Measurements from ENCODE around the gene HSPA4. TPM values are rescaled to one million over a fixed set of nuclear protein-coding genes. Genes with fewer than 3 reads are reported as not detected.

HSPA4 gene
- total and polyA plus RNA-seq, 2 of the 4 experiments (the other 2 are of a cell fraction), result 34.9 to 120 TPM

GRCh38 chr5:133015466-133015865 lies 36.3 kb upstream of the HSPA4 start:
- H3K9ac ChIP-seq (ENCODE audit: low read depth, low read length), result no peak overlapping the region
- CTCF ChIA-PET, result interaction anchor here (0.7 kb wide), 1 partner anchor 43 kb away, joined by 3 read pairs; no protein-coding TSS in a partner anchor
- H3K27ac ChIP-seq (ENCODE audit: insufficient read depth, low read length), result no peak overlapping the region
- ATAC-seq (ENCODE audit: low read depth) (no peak), DNase-seq (no peak)
- H3K4me1 ChIP-seq (ENCODE audit: control insufficient read depth, insufficient read depth, low read length), result no peaks in the 10 kb centered on the region
- no peak overlapping the region for H3K18ac ChIP-seq (ENCODE audit: low read depth, low read length)
- no peak overlapping the region for H4K91ac ChIP-seq (ENCODE audit: insufficient read depth, low read depth, low read length)
- no peak overlapping the region for H2BK15ac ChIP-seq (ENCODE audit: low read depth, low read length)
- H3K9me3 ChIP-seq (ENCODE audit: control insufficient read depth, insufficient read depth, low read length), result peaks cover 3% of the 10 kb centered on the region; the same call in 1 of the 2 replicates
- no peak overlapping the region for H3K14ac ChIP-seq (replicated peaks; ENCODE audit: low read depth, low read length)
- no peaks in the 10 kb centered on the region for H3K27me3 ChIP-seq (ENCODE audit: control insufficient read depth, insufficient read depth, low read length)
- BruUV-seq (replicated peaks), result no TSS peak
- no peak overlapping the region for H2AFZ ChIP-seq (replicated peaks; ENCODE audit: low read length, poor library complexity)
- in situ Hi-C loops (cut with MboI; ENCODE audit: low sequenced_read_pairs) (no loop called here), intact Hi-C loops (cut with micrococcal nuclease) (no loop called here), dilution Hi-C loops (cut with HindIII; ENCODE audit: low sequenced_read_pairs, unreplicated experiment) (no loop called here)
- peaks cover 24 to 36% of the 10 kb centered on the region in 2 experiments for H3K79me1 ChIP-seq (ENCODE audit: low read depth in 1 of 2, low read length in 2 of 2)
- no peak overlapping the region for H3K56ac ChIP-seq (ENCODE audit: extremely low read depth, insufficient read depth, low read length)
- H2AK9ac ChIP-seq (replicated peaks; ENCODE audit: low read depth, low read length, poor library complexity), result no peak overlapping the region
- H3K36me3 ChIP-seq (ENCODE audit: control insufficient read depth, insufficient read depth, low read length), result peaks cover 23% of the 10 kb centered on the region
- TF ChIP-seq NFE2L2 (IDR thresholded peaks at IDR 0.05; ENCODE audit: low read depth, low read length) (no peak), BHLHE40 (IDR thresholded peaks at IDR 0.05; ENCODE audit: low read depth, low read length) (no peak), MAFK (IDR thresholded peaks at IDR 0.05; ENCODE audit: low read depth, low read length) (no peak), CEBPB (IDR thresholded peaks at IDR 0.05; ENCODE audit: low read depth, low read length) (no peak), SMC3 (IDR thresholded peaks at IDR 0.05; ENCODE audit: low read depth, low read length) (no peak), FOS (IDR thresholded peaks at IDR 0.05; ENCODE audit: low read depth, low read length) (no peak), RAD21 (IDR thresholded peaks at IDR 0.05; ENCODE audit: low read length) (no peak), MAZ (IDR thresholded peaks at IDR 0.05; ENCODE audit: borderline replicate concordance, low read depth, low read length) (no peak), USF2 (IDR thresholded peaks at IDR 0.05; ENCODE audit: low read depth, low read length) (no peak)
- TF ChIP-seq, protein P1, sequence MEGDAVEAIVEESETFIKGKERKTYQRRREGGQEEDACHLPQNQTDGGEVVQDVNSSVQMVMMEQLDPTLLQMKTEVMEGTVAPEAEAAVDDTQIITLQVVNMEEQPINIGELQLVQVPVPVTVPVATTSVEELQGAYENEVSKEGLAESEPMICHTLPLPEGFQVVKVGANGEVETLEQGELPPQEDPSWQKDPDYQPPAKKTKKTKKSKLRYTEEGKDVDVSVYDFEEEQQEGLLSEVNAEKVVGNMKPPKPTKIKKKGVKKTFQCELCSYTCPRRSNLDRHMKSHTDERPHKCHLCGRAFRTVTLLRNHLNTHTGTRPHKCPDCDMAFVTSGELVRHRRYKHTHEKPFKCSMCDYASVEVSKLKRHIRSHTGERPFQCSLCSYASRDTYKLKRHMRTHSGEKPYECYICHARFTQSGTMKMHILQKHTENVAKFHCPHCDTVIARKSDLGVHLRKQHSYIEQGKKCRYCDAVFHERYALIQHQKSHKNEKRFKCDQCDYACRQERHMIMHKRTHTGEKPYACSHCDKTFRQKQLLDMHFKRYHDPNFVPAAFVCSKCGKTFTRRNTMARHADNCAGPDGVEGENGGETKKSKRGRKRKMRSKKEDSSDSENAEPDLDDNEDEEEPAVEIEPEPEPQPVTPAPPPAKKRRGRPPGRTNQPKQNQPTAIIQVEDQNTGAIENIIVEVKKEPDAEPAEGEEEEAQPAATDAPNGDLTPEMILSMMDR (conservative IDR thresholded peaks at IDR 0.05; ENCODE audit: low read depth, low read length), result no peak
- POLR2A ChIA-PET (ENCODE audit: unreplicated experiment), result no interaction called here
- H3K4me2 ChIP-seq (ENCODE audit: low read depth, low read length), result no peak overlapping the region
- H3K4ac ChIP-seq (ENCODE audit: low read depth, low read length), result no peak overlapping the region
- no peaks in the 10 kb centered on the region; the same call in 1 of the 2 replicates for H4K20me1 ChIP-seq (ENCODE audit: insufficient read depth, low read length)
- no peak overlapping the region for H2BK20ac ChIP-seq (ENCODE audit: low read depth, low read length)
- no peak overlapping the region for H3K4me3 ChIP-seq (ENCODE audit: insufficient read depth, low read depth, low read length)
- H3K23ac ChIP-seq (ENCODE audit: low read depth, low read length), result no peak overlapping the region
- no peak overlapping the region for H4K5ac ChIP-seq (ENCODE audit: low read depth, low read length)
- H3K9me1 ChIP-seq (ENCODE audit: insufficient read depth, low read length), result no peaks in the 10 kb centered on the region
- H4K8ac ChIP-seq (ENCODE audit: low read depth in 2 of 2, low read length in 2 of 2), result no peak overlapping the region
- no peak overlapping the region for H2AK5ac ChIP-seq (ENCODE audit: low read depth, low read length)
- H2BK5ac ChIP-seq (ENCODE audit: low read depth, low read length, poor library complexity, severe bottlenecking), result no peak overlapping the region
- no peak overlapping the region for H2BK120ac ChIP-seq (ENCODE audit: low read depth, low read length)
- no CpG with 5 or more reads among the region's 1 CpG for WGBS, 2 experiments (ENCODE audit: extremely low coverage in 2 of 2, insufficient read length in 1 of 2)
